ENCODE data around the gene NBEAL2. TPM values are rescaled to one million over a fixed set of nuclear protein-coding genes. Genes with fewer than 3 reads are reported as not detected.

Gene NBEAL2
- total RNA-seq, 1 donor from 2014 or later, result 14.8 TPM

GRCh38 chr3:46977811-46978195, 1.7 kb upstream of the NBEAL2 start:
- H3K27me3 Mint-ChIP-seq (ENCODE audit: low read depth, unreplicated experiment), result peaks cover 3% of the 10 kb centered on the region
- H3K9ac ChIP-seq (ENCODE audit: low read length), result no peak overlapping the region
- peaks cover 8% of the 10 kb centered on the region for H3K4me1 Mint-ChIP-seq (ENCODE audit: low read depth, unreplicated experiment)
- H3K36me3 ChIP-seq (ENCODE audit: insufficient read depth, low read length), result no peaks in the 10 kb centered on the region
- H2AFZ ChIP-seq (ENCODE audit: low read depth, low read length), result no peak overlapping the region
- H3K4me2 ChIP-seq (ENCODE audit: low read length), result no peak overlapping the region
- no peak overlapping the region for H3K4me3 ChIP-seq (ENCODE audit: insufficient read depth, low read depth, low read length)
- DNase-seq (ENCODE audit: low read depth), result no peak
- no peak for FAIRE-seq
- peak overlapping the region; percentile 80 for H3K27ac Mint-ChIP-seq (ENCODE audit: unreplicated experiment)
- H3K4me1 ChIP-seq (ENCODE audit: insufficient read depth, low read length), result peaks cover 17% of the 10 kb centered on the region
- peaks cover 35% of the 10 kb centered on the region for H3K79me2 ChIP-seq (ENCODE audit: insufficient read depth, low read length)
- peak overlapping the region; percentile 19 for H3K27ac ChIP-seq (ENCODE audit: low read depth, low read length)
- peak overlapping the region; percentile 71 for H3K4me3 Mint-ChIP-seq (ENCODE audit: unreplicated experiment)
- peaks cover 4% of the 10 kb centered on the region for H3K36me3 Mint-ChIP-seq (ENCODE audit: low read depth, unreplicated experiment)
- no peaks in the 10 kb centered on the region for H3K9me3 Mint-ChIP-seq (ENCODE audit: unreplicated experiment)
- H3K27me3 ChIP-seq (ENCODE audit: insufficient read depth, low read length), result no peaks in the 10 kb centered on the region
- TF ChIP-seq, protein P1, sequence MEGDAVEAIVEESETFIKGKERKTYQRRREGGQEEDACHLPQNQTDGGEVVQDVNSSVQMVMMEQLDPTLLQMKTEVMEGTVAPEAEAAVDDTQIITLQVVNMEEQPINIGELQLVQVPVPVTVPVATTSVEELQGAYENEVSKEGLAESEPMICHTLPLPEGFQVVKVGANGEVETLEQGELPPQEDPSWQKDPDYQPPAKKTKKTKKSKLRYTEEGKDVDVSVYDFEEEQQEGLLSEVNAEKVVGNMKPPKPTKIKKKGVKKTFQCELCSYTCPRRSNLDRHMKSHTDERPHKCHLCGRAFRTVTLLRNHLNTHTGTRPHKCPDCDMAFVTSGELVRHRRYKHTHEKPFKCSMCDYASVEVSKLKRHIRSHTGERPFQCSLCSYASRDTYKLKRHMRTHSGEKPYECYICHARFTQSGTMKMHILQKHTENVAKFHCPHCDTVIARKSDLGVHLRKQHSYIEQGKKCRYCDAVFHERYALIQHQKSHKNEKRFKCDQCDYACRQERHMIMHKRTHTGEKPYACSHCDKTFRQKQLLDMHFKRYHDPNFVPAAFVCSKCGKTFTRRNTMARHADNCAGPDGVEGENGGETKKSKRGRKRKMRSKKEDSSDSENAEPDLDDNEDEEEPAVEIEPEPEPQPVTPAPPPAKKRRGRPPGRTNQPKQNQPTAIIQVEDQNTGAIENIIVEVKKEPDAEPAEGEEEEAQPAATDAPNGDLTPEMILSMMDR (IDR thresholded peaks at IDR 0.05; ENCODE audit: insufficient read depth, low read depth, low read length), result no peak
- TF ChIP-seq EZH2 (IDR thresholded peaks at IDR 0.05; ENCODE audit: insufficient read depth, low read length), result no peak
- H3K9me3 ChIP-seq (ENCODE audit: insufficient read depth, low read depth, low read length), result no peaks in the 10 kb centered on the region
- peaks cover 19% of the 10 kb centered on the region for H4K20me1 ChIP-seq (ENCODE audit: insufficient read depth, low read length)

- H3K9ac ChIP-seq (ENCODE audit: low read length), result no peak overlapping the region
- no peak for DNase-seq (ENCODE audit: low read depth)
- H3K79me2 ChIP-seq (ENCODE audit: insufficient read depth, low read length), result peaks cover 31% of the 10 kb centered on the region
- H3K27ac ChIP-seq (ENCODE audit: low read depth, low read length), result no peak overlapping the region
- H3K9me3 ChIP-seq (ENCODE audit: insufficient read depth, low read depth, low read length), result no peaks in the 10 kb centered on the region
- H3K4me2 ChIP-seq (ENCODE audit: low read length), result peak overlapping the region; percentile 97
- Mint-ChIP-seq H3K27me3 (ENCODE audit: low read depth, unreplicated experiment) (peaks cover 3% of the 10 kb centered on the region), H3K27ac (ENCODE audit: unreplicated experiment) (no peak overlapping the region), H3K9me3 (ENCODE audit: unreplicated experiment) (no peaks in the 10 kb centered on the region), H3K36me3 (ENCODE audit: low read depth, unreplicated experiment) (peaks cover 4% of the 10 kb centered on the region), H3K4me1 (ENCODE audit: low read depth, unreplicated experiment) (peaks cover 8% of the 10 kb centered on the region), H3K4me3 (ENCODE audit: unreplicated experiment) (peak overlapping the region; percentile 71)
- no peak overlapping the region for H3K4me3 ChIP-seq (ENCODE audit: insufficient read depth, low read depth, low read length)
- H2AFZ ChIP-seq (ENCODE audit: low read depth, low read length), result no peak overlapping the region
- TF ChIP-seq, protein P1 (IDR thresholded peaks at IDR 0.05; ENCODE audit: insufficient read depth, low read depth, low read length), result no peak
- no peak for TF ChIP-seq EZH2 (IDR thresholded peaks at IDR 0.05; ENCODE audit: insufficient read depth, low read length)
- peaks cover 17% of the 10 kb centered on the region for H4K20me1 ChIP-seq (ENCODE audit: insufficient read depth, low read length)
- H3K36me3 ChIP-seq (ENCODE audit: insufficient read depth, low read length), result no peaks in the 10 kb centered on the region
- H3K4me1 ChIP-seq (ENCODE audit: insufficient read depth, low read length), result peaks cover 17% of the 10 kb centered on the region
- no peaks in the 10 kb centered on the region for H3K27me3 ChIP-seq (ENCODE audit: insufficient read depth, low read length)
- no peak for FAIRE-seq
Observed at GRCh38 chr3:46978381-46978780, 1.1 kb upstream of the NBEAL2 start.

DNA sequence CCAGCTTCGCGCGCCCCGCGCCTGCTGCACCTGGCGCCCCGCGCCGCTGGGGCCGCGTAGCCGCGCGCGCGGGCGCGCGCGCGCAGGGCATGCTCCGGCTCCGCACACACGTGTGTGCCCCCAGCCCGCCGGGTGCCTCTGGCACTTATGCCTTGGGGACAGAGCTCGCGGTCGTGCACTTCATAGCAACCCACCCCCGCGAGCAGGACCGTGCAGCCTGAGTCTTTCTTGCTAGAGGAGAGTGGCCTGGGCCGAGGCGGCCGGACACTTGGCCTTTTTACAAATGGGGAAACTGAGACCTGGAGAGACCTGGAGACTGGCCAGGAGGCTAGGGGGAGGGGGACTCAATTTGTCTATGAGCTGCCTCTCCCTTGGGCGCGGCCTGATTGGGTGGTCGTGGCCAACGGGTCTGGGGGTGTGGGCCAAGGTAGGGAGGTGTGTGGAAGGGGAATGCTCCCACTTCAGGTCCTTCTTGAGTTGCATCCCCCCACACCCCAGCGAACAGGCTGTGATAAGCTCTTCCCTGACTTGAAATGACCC, 562 bp downstream of the NBEAL2 start:
- H3K27ac Mint-ChIP-seq (ENCODE audit: unreplicated experiment), result no peak overlapping the region
- FAIRE-seq, result no peak
- Histone ChIP-seq H3K9me3 (ENCODE audit: insufficient read depth, low read depth, low read length) (no peaks in the 10 kb centered on the region), H3K27me3 (ENCODE audit: insufficient read depth, low read length) (no peaks in the 10 kb centered on the region), H3K4me1 (ENCODE audit: insufficient read depth, low read length) (peaks cover 9% of the 10 kb centered on the region), H3K4me2 (ENCODE audit: low read length) (peak overlapping the region; percentile 97), H3K4me3 (ENCODE audit: insufficient read depth, low read depth, low read length) (peak overlapping the region; percentile 74), H3K9ac (ENCODE audit: low read length) (peak overlapping the region; percentile 81), H3K79me2 (ENCODE audit: insufficient read depth, low read length) (peaks cover 14% of the 10 kb centered on the region), H3K36me3 (ENCODE audit: insufficient read depth, low read length) (no peaks in the 10 kb centered on the region), H3K27ac (ENCODE audit: low read depth, low read length) (no peak overlapping the region), H4K20me1 (ENCODE audit: insufficient read depth, low read length) (peaks cover 2% of the 10 kb centered on the region), H2AFZ (ENCODE audit: low read depth, low read length) (peak overlapping the region; percentile 95)
- H3K27me3 Mint-ChIP-seq (ENCODE audit: low read depth, unreplicated experiment), result peaks cover 3% of the 10 kb centered on the region
- H3K9me3 Mint-ChIP-seq (ENCODE audit: unreplicated experiment), result no peaks in the 10 kb centered on the region
- TF ChIP-seq EZH2 (IDR thresholded peaks at IDR 0.05; ENCODE audit: insufficient read depth, low read length), result no peak
- TF ChIP-seq, protein P1 (IDR thresholded peaks at IDR 0.05; ENCODE audit: insufficient read depth, low read depth, low read length), result no peak
- H3K4me3 Mint-ChIP-seq (ENCODE audit: unreplicated experiment), result peak overlapping the region; percentile 79
- H3K4me1 Mint-ChIP-seq (ENCODE audit: low read depth, unreplicated experiment), result no peaks in the 10 kb centered on the region
- peaks cover 2% of the 10 kb centered on the region for H3K36me3 Mint-ChIP-seq (ENCODE audit: low read depth, unreplicated experiment)
- DNase-seq (ENCODE audit: low read depth), result no peak

Data from astrocyte (in vitro differentiated cells and primary cell).